ENCODE results near the gene MCMBP. TPM values are rescaled to one million over a fixed set of nuclear protein-coding genes. Genes with fewer than 3 reads are reported as not detected.
A peak's percentile ranks its signal among the peaks of the same experiment; 100 is the strongest.
"Not testable (repeated sequence)": the region's sequence is repeated elsewhere in the genome, so short reads cannot be mapped to it uniquely, and the experiment has no call there.

Gene MCMBP
- total RNA-seq, 1 donor from 2014 or later, result 41.5 TPM

- DNase-seq, result no peak
Observed at GRCh38 chr10:119827430-119827829, 45.2 kb downstream of the MCMBP start.

DNA sequence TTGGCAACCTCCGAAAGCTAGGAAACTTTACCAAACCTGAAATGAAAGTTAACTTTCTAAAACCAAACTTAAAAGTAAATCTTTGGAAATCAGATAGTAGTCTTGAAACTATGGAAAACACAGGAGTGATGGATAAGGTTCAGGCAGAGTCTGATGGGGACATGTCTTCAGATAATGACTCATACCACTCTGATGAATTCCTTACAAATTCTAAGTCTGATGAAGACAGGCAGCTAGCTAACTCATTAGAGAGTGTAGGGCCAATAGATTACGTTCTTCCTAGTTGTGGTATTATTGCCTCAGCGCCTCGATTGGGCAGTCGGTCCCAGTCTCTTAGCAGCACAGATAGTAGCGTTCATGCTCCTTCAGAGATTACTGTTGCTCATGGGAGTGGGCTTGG lies 45.9 kb downstream of the MCMBP start:
- no peak for DNase-seq

GRCh38 chr10:119824299-119824698 lies 48.3 kb downstream of the MCMBP start:
- DNase-seq, result no peak

- no peak for DNase-seq
Observed at GRCh38 chr10:119821182-119821581, 51.5 kb downstream of the MCMBP start.

GRCh38 chr10:119818889-119819270 lies 53.8 kb downstream of the MCMBP start:
- DNase-seq, result peak; percentile 51

GRCh38 chr10:119817991-119818888 lies 54.4 kb downstream of the MCMBP start:
- DNase-seq, result peak; percentile 92

DNA sequence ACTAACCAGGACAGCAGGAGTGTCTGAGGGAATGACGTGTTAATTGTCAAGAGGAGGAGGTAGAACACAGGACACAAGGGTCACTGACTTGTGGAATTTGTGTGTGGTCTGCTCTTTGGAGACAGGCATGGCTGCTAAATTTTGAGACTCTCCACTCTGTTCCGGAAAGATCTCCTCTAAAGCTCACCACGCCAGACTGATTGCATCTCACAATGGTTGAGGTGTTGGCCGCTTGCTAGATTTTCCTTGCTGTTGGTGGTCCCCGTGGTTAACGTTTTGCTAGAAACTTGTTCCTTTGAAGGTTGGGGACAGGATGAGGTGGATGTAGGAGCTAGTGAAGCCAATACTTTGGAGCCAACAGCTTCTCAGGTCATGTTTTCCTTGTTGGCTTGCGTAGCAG lies 57.0 kb downstream of the MCMBP start:
- no peak for DNase-seq

DNA sequence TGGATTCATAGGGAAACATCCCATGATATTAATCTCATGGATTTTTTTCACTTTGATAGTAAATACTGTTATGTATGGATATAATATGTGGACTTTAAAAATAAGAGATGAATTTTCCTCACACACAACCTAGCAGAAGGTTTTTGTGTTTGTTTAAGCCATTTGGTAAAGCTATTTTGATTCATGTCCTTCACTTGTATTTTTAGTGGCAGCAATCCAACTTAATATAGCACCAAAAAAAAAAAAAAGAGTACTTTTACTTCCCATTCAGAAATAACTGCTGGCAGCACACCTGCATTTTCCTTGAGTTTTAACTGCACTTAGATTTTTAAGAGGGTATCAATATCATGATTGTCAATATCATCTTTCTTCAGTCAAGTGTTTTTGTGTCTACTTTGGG lies 60.0 kb downstream of the MCMBP start:
- DNase-seq, result no peak

GRCh38 chr10:119811122-119811521 lies 61.5 kb downstream of the MCMBP start:
- no peak for DNase-seq

GRCh38 chr10:119807960-119808697 lies 64.5 kb downstream of the MCMBP start:
- DNase-seq, result no peak

GRCh38 chr10:119806334-119807130 lies 66.1 kb downstream of the MCMBP start:
- no peak for DNase-seq

- no peak for DNase-seq
Observed at GRCh38 chr10:119805702-119806230, 66.9 kb downstream of the MCMBP start.

DNA sequence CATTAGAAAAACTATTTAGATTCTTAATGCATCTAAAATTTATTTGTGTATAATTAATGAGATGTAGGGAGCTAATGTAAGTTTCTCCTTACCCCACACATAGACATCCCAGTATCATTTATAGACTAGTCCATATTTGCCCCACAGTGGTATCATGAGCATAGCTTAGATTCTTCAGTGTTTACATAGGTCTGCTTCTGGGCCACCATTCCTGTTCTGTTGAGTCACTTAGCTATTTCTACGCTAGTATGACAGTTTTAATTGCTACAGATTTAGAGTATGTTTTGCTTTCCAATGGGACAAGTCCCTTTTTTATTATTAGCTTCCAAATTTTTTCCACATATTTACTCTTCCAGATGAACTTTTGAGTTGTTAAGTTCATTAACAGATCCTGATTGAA lies 69.4 kb downstream of the MCMBP start:
- peak; percentile 16 for DNase-seq

- DNase-seq, result no peak
Observed at GRCh38 chr10:119801998-119802538, 70.6 kb downstream of the MCMBP start.

GRCh38 chr10:119801176-119801575 lies 71.5 kb downstream of the MCMBP start:
- DNase-seq, result no peak

- no peak for DNase-seq
Observed at GRCh38 chr10:119796039-119796438, 76.6 kb downstream of the MCMBP start.

- not testable (repeated sequence) for DNase-seq
Observed at GRCh38 chr10:119795101-119795500, 77.5 kb downstream of the MCMBP start.

GRCh38 chr10:119786117-119786769 lies 86.4 kb downstream of the MCMBP start:
- DNase-seq, result peak; percentile 25

DNA sequence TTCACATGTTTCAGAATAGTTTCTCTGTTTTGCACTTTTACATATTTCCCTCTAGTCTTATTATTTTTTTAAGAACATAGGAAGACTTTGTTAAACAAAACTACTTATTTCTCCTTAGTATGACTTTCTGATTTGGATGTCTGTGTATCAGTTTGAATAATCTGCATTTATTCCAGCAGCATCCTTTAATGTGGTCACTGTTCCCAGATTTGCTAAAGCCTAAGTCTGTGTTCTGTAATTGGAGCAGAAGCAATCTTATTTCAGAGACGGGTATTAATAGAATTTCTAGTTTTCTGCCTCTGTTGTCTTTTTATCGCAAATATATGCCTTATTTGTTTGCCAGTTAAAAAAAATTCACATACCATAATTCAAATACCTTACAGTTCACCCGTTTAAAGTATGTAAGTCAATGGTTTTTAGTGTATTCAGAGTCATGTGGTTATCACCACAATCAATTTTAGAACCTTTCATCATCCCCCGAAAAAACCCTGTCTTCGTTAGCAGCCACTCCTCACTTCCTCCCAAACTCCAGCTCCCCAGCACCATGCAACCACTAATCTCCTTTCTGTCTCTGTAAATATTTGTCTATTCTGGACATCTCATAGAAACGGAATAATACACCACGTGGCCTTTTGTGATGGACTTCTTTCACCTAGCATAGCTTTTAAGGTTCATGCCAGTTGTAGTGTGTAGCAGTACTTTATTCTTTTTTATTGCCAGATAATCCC lies 88.1 kb downstream of the MCMBP start:
- no peak for DNase-seq

GRCh38 chr10:119783665-119784027 lies 89.0 kb downstream of the MCMBP start:
- DNase-seq, result no peak

Data from tongue (tissue), 2 donors.